HL-60 (cell line): Measurements from ENCODE around the gene DLX6.

Source experiments
- CTCF ChIP-seq: IDR thresholded peaks from one replicate; pipeline ENCODE4 v1.5.1; 2011; ENCODE audit warnings: low read length, control low read depth, inconsistent platforms; ENCODE audit not compliant: insufficient read depth
- GABPA ChIP-seq: IDR thresholded peaks from 2 replicates; pipeline ENCODE4 v1.6.1; 2012; ENCODE audit warnings: low read depth
- POLR2AphosphoS5 ChIP-seq: IDR thresholded peaks from 2 replicates; pipeline ENCODE4 v1.6.1; 2012; ENCODE audit warnings: low read depth

DNA sequence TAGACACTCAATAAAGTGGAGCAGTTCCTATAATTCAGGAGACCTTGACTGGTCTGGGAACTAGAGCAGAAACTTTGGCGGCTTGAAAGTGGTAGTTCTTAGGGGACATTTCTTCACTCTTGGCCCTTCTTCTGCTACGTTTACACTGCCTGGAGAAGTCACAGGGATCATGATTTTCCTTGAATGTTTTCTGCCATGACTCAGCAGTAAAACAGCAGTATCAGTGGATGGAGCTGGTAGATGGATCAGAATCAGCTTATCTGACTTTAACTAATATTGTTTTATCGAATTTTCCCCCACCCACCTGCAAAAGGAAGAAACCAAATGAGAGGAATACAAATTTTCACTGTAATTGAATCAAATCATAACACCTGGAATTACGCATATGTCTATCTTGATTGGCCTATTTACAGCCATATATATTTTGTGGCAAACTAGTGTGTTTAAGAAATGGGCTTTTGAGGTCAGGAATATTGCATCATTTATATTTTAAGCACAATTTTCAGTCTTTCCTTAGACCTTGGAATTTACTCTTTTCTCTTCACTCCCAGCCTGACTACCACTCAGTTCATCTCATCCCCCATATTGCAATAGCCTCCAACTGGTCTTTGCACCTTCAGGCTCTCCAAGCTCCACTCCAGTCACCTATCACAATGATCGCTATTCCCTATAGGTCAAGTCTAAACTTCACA, 34.2 kb downstream of the DLX6 start:
- TF ChIP-seq CTCF (no peak), POLR2AphosphoS5 (no peak), GABPA (no peak)
